Large intestine (tissue), 3 donors: Measurements from ENCODE around the gene SP4. TPM values are rescaled to one million over a fixed set of nuclear protein-coding genes. Genes with fewer than 3 reads are reported as not detected.

ENCODE experiments used
- DNase-seq, 2 donors: peaks; one replicate each; pipeline versions ENCODE4 v3.0.0 to v3.0.0-alpha.2; 2013
- H3K27ac ChIP-seq: one replicate; pipeline ENCODE4 v1.5.1; 2013; ENCODE audit warnings: low read length
- H3K27me3 ChIP-seq: 2 replicates; pipeline ENCODE4 v1.6.1; 2013; ENCODE audit warnings: low read length; ENCODE audit not compliant: control insufficient read depth, insufficient read depth
- H3K36me3 ChIP-seq: 2 replicates; pipeline ENCODE4 v1.6.1; 2013; ENCODE audit warnings: low read length; ENCODE audit not compliant: control insufficient read depth, insufficient read depth
- H3K4me1 ChIP-seq: one replicate; pipeline ENCODE4 v1.6.1; 2013; ENCODE audit warnings: low read length; ENCODE audit not compliant: control insufficient read depth, insufficient read depth
- H3K4me3 ChIP-seq: one replicate; pipeline ENCODE4 v1.5.1; 2013; ENCODE audit warnings: low read length
- H3K9me3 ChIP-seq: one replicate; pipeline ENCODE4 v1.6.1; 2013; ENCODE audit warnings: mild to moderate bottlenecking, low read depth, low read length, moderate library complexity; ENCODE audit not compliant: control insufficient read depth
- WGBS: methylation state at CpG from one replicate; pipeline ENCODE4 v1.1.5; 2013; ENCODE audit warnings: low lambda C conversion rate; ENCODE audit not compliant: insufficient coverage; 5-methylcytosine and 5-hydroxymethylcytosine counted together
- polyA plus RNA-seq: library from polyadenylated mRNA; unstranded; fragments of 120-200 nt; gene quantifications from one replicate; pipeline ENCODE4 v1.2.1, GENCODE V29; 2013

Gene SP4
- polyA plus RNA-seq, 1 donor, result 5.0 TPM

DNA sequence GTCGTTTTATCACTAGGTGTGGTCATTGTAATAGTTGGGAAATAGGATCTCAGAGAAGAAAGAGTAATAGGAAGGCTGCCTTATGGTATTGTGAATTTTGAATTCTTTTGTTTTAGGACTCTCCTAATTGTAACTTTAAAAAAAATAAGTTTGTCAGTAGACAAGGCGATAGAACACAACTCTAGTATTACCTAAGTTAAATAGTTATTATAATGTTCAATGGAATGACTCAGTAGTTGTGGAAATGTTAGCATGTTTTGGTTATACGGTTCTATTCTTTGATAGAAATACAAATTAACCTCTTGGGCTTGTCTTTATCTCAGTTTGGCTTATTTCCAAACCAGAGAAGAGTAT lies 116.4 kb downstream of the SP4 start:
- no peak overlapping the region for H3K27ac ChIP-seq
- 55% methylated on average over 3 of the region's 3 CpGs for WGBS
- H3K9me3 ChIP-seq, result peaks cover 6% of the 10 kb centered on the region
- no peaks in the 10 kb centered on the region for H3K36me3 ChIP-seq
- no peak overlapping the region for H3K4me3 ChIP-seq
- H3K4me1 ChIP-seq, result no peaks in the 10 kb centered on the region
- H3K27me3 ChIP-seq, result peaks cover 48% of the 10 kb centered on the region
- no peak for DNase-seq

DNA sequence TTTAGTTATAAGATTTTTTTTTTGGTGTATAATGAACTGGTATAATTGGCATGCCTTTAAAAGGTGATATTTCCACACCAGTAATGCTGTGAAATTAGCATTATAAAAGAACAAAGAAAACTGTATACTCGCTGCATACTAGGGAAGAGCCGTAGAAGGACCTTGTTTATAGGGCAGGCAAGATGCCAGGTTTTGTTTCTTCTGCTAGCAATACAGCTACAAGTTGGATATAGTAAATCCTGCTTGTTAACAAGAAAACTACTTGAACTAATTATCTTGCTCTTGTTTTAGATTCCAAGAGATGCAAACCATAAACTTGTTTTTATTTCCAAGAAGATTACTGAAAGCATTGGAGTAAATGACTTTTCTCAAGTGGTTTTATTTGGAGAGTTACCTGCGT lies 116.8 kb downstream of the SP4 start:
- Histone ChIP-seq H3K9me3 (peaks cover 6% of the 10 kb centered on the region), H3K27ac (no peak overlapping the region), H3K27me3 (peaks cover 48% of the 10 kb centered on the region), H3K4me3 (no peak overlapping the region), H3K4me1 (no peaks in the 10 kb centered on the region), H3K36me3 (no peaks in the 10 kb centered on the region)
- no peak for DNase-seq
- 90% methylated on average over 1 of the region's 3 CpGs for WGBS

DNA sequence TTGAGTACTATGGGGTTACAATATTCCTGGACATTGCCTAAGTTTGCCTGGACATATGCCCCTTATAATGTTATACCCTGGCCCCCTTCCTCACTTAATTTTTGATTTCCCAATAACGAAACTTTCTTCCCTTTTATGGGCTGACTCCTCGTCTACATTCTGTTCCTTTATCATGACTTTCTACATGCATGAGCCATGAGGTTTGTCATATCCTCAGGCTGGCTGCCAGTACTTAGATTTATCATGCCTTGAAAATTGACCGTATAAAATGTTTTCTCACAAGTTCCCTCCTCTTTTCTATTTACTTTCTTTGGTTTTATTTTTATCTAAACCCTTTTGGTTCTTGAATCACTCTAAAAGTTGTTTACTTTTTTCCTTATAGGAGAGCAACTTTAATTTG lies 119.6 kb downstream of the SP4 start:
- Histone ChIP-seq H3K27ac (no peak overlapping the region), H3K4me3 (no peak overlapping the region), H3K4me1 (no peaks in the 10 kb centered on the region), H3K36me3 (no peaks in the 10 kb centered on the region), H3K9me3 (peaks cover 6% of the 10 kb centered on the region), H3K27me3 (peaks cover 33% of the 10 kb centered on the region)
- no peak for DNase-seq
- 82% methylated on average over 3 of the region's 3 CpGs for WGBS

DNA sequence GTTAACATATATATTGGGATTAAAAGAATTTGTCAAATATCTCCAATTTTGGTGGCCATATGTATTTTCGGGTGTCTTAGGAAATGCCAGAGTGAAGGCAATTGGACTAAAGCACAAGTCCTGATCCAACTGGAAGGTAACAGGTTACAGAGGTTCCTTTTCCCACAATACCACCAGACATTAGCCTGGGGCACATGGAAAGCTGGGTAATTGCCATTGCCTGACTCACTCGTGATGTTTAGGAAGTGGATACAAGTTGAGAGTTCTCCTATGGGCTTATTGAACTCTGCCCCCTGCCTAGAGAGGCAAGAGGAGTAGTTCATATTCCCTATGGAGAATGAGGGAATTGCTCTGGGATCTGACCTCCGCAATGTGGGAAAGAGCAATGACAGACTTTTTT lies 120.6 kb downstream of the SP4 start:
- no peak overlapping the region for H3K4me3 ChIP-seq
- WGBS, result no CpG with 5 or more reads among the region's 3 CpGs
- H3K27me3 ChIP-seq, result peaks cover 23% of the 10 kb centered on the region
- no peak for DNase-seq
- no peaks in the 10 kb centered on the region for H3K36me3 ChIP-seq
- H3K9me3 ChIP-seq, result no peaks in the 10 kb centered on the region
- H3K27ac ChIP-seq, result no peak overlapping the region
- no peaks in the 10 kb centered on the region for H3K4me1 ChIP-seq

DNA sequence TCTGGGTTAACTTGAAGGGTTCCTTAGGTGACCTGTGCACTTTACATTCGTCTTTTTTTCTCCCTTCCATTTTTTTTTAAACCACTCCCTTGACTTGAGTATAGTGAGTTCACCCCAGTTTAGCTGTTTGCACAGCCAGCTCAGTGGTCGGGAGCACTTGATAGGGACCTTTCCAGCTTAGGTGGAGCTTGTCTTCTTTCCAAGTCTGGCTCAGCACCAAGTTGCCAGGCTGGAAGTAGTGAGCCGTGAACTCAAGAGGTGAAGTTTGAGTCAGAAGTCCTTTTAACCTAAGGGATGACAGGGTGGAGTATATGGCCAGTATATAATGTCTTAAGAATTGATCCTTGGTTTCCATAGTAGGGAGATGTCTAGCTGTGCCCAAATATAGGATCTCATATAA lies 122.2 kb downstream of the SP4 start:
- H3K9me3 ChIP-seq, result no peaks in the 10 kb centered on the region
- H3K36me3 ChIP-seq, result no peaks in the 10 kb centered on the region
- no peak overlapping the region for H3K4me3 ChIP-seq
- H3K27ac ChIP-seq, result no peak overlapping the region
- H3K27me3 ChIP-seq, result peaks cover 11% of the 10 kb centered on the region
- no peaks in the 10 kb centered on the region for H3K4me1 ChIP-seq
- 88% methylated on average over 1 of the region's 3 CpGs for WGBS
- no peak for DNase-seq

DNA sequence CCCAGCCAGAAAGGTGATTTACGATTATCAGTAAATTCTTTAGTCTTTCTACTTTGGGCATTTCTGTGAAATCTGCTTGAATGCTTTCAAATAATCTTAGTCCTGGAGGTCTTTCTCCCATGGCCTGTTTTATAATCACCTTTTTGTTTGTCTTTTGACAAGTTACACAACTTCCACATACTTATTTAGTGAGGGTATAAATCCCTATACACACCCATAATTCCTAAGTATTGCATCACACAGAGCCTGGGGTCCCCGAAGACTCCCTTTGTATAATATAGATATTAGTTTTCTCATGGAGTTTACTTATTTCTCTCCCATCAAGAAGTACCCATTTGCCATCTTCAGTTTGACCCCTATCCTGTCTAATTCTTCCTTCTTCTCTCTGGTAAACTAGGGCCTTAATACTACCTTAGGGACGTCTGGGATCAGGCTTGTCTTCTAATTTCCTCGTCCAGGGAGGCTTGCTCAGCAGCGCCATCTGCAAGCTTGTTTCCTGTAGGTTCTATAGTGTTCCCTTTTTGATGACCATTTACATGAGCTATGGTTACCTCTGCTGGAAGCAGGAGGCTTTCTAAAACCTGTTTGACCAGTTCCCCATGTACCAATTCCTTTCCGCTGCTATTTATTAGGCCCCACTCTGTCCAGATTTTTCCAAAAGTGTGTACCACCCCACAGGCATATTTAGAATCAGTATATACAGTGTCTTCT lies 123.1 kb downstream of the SP4 start:
- no peaks in the 10 kb centered on the region for H3K36me3 ChIP-seq
- H3K27ac ChIP-seq, result no peak overlapping the region
- DNase-seq, result no peak
- no peaks in the 10 kb centered on the region for H3K4me1 ChIP-seq
- no peak overlapping the region for H3K4me3 ChIP-seq
- H3K9me3 ChIP-seq, result no peaks in the 10 kb centered on the region
- H3K27me3 ChIP-seq, result peaks cover 5% of the 10 kb centered on the region
- WGBS, result 60% methylated on average over 1 of the region's 6 CpGs

DNA sequence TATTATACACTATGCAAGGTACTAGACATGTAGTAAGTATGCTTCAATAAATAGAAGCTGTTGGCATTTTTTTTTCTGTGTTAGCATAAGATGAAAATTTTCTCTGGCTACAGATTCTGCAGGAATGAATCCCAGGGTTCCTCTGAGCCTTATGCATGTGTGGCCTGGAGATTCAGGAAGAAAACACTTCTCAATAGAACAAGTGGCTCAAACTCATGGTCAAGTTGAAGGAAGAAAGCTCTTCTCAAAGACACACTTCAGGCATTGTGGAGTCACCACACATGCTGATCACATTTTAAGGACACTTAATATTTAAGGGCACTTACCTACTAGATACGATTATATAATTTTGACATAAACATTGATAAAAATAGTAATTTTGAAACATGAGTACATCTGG lies 134.5 kb downstream of the SP4 start:
- no peak overlapping the region for H3K27ac ChIP-seq
- WGBS, result no CpG with 5 or more reads among the region's 1 CpG
- H3K4me3 ChIP-seq, result no peak overlapping the region
- H3K4me1 ChIP-seq, result no peaks in the 10 kb centered on the region
- H3K9me3 ChIP-seq, result no peaks in the 10 kb centered on the region
- H3K27me3 ChIP-seq, result peaks cover 2% of the 10 kb centered on the region
- no peaks in the 10 kb centered on the region for H3K36me3 ChIP-seq
- DNase-seq, result no peak

Other genes starting within 250 kb of the SP4 start
- 0.40 TPM for gene DNAH11, start 115.0 kb downstream of the SP4 start, polyA plus RNA-seq